GM18502 (cell line): Measurements from ENCODE around the gene SHISA9.

ENCODE experiments used
- ATAC-seq: cut with Tn5 transposase; IDR thresholded peaks from one replicate; pipeline ENCODE4 v1.9.1; 2021; ENCODE audit warnings: mild to moderate bottlenecking; ENCODE audit not compliant: unreplicated experiment, poor library complexity

Gene SHISA9

GRCh38 chr16:13062219-13062618 is 160.8 kb downstream of the SHISA9 start:
- ATAC-seq: no peak

DNA sequence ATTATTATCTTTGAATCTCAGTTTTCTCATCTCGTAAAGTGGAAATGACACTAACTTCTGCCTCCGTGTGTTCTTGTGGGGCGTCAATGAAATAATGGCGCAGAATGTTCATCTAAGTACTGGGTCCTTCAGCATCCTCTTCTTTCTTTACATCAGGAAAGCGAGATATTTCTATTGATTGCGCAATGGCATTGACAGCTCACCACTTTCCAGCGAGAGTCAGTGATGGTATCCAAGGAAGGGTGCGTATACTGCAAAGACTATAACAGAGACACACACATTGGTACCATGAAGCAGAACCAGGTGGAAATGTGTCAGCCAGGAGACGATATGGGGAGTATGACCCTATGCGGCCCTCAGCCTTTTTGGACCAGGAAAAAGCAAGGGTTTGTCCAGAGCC is 162.1 kb downstream of the SHISA9 start:
- no peak for ATAC-seq

DNA sequence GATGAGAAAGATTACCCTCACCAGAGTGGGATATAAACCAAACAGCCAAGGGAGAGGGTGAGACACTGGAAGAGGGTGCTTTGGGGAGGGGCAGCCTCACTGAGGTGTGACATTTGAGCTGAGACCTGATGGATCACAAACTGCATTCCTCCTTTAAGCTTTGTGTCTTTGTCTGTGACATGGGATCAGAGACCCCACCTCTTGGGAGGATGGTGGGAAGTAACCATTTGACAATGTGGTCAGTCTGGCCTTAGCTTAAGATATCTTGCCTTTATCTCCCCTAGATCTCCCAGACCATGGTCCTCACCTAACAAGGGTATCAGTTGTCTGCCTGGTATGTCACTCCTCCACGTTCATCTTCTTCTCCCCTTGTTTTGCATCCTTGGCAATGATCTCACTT is 163.4 kb downstream of the SHISA9 start:
- ATAC-seq: no peak

DNA sequence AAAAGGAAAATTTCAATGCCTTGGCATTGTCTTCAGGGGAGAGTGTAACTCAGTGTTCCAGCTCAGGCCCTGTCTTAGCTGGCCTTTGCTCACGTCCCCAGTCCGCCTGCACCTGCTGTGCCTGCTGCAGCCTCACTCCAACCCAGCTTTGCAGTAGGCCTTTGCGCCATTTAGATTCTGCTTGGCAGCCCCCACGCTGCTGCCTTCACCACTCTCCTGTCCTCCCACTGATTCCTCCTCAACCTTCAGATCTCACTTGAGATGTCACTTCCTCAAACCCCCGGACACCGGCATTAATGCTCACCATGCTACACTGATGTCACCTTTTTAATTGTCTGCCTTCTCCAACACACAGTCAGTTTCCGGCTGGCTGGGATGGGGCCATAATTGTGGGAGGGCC is 166.2 kb downstream of the SHISA9 start:
- ATAC-seq: no peak

DNA sequence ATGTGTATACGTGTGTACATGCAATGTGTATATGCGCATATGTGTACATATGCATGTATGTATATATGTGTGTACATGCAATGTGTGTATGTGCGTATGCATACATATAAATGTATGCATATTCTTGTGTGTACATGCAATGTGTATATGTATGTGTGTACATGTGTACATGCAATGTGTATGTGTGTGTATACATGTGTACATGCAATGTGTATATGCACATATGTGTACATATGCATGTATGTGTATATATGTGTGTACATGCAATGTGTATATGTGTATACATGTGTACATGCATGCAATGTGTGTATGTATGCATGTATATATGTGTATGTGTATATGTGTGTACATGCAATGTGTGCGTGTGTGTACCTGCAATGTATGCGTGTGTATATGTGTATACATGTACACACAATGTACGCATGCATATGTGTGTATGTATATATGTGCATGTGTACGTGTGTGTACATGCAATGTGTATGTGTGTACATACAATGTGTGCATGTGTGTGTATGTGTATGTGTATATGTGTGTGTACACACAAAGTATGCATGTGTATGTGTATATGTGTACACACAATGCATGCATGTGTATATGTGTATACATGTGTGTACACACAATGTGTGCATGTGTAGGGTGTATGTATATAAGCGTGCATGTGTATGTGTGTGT is 167.7 kb downstream of the SHISA9 start:
- ATAC-seq: no peak

DNA sequence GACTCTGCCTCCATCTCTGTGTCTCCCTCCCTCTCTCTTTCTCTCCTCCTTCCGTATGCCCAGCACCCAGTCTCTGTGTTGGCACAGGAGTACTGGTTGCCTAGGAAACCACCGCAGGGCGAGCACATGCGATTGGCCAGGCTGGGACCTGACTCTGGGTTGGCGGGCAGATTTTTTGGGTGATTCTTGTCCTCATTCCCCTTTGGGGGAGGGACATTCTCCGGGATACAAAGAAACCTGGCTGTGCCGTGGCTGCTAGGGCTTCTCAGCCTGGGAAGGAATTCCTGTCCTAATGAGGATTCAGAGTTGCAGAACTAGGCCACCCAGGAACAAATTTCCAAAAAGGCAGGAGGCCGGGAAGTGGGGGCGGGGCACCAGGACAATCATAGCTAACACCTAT is 168.9 kb downstream of the SHISA9 start:
- ATAC-seq: no peak

GRCh38 chr16:13076878-13077277 is 175.5 kb downstream of the SHISA9 start:
- no peak for ATAC-seq

DNA sequence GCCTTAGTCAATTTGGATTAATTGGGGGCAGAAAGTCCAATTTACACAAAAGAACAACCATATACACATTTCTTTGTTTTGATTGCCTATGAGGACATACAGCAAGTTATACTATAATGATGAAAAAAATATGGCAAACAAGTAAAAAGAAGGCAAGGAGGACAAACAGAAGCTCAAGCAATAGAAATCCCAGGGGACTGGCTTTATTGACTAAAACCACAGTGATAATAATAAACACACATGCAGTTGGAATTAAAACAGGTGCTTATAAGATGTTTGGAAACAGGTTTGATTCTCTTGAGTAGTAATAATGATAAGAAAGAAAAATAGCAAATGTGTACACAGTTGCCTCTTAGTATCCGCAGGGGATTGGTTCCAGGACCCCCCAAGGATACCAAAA is 176.4 kb downstream of the SHISA9 start:
- ATAC-seq: no peak

DNA sequence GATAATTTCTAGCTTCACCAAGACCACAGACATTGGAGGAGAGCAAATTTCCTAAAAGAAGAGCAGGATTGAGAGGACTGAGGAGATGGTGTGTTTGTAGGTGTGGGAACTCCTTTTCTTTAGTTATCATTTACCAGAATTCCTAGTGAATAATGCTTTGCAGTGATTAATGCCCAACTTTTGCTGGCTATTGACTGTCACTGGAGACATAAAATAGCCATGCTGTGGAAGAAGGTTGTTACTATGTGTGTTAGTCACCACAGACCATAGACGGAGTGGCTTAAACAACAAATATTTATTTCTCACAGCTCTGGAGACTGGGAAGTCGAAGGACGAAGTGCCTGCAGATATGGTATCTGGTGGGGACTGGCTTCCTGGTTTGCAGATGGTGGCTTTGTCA is 179.1 kb downstream of the SHISA9 start:
- no peak for ATAC-seq

GRCh38 chr16:13081825-13082331 is 180.5 kb downstream of the SHISA9 start:
- ATAC-seq: no peak

- no peak for ATAC-seq
Observed at GRCh38 chr16:13083681-13084080, 182.3 kb downstream of the SHISA9 start.

- ATAC-seq: no peak
Observed at GRCh38 chr16:13084331-13084730, 182.9 kb downstream of the SHISA9 start.

GRCh38 chr16:13093661-13094060 is 192.3 kb downstream of the SHISA9 start:
- ATAC-seq: no peak

DNA sequence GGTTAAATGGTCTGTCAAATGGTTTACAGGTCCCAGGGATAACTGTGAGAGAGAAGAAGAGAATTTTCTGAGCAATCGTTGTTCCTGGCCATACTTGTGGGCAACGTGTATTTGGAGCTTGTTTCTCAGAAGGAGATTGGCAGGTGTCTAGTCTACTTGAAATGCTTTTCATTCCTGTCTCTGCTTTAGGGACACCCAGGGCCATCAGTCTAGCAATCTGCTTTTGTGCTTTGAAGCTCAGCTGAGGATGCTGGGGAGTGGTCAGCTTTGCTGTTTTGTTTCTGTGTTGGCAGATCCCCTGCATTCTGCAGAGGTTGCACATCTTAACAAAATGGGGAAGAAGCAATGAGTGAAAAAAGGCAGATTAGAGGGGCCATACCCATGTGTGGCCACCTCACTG is 193.7 kb downstream of the SHISA9 start:
- ATAC-seq: no peak

- ATAC-seq: no peak
Observed at GRCh38 chr16:13098536-13098935, 197.1 kb downstream of the SHISA9 start.

- no peak for ATAC-seq
Observed at GRCh38 chr16:13099822-13100221, 198.4 kb downstream of the SHISA9 start.

GRCh38 chr16:13100970-13101369 is 199.6 kb downstream of the SHISA9 start:
- ATAC-seq: no peak

- ATAC-seq: no peak
Observed at GRCh38 chr16:13101828-13102227, 200.4 kb downstream of the SHISA9 start.

- ATAC-seq: no peak
Observed at GRCh38 chr16:13102401-13102800, 201.0 kb downstream of the SHISA9 start.

DNA sequence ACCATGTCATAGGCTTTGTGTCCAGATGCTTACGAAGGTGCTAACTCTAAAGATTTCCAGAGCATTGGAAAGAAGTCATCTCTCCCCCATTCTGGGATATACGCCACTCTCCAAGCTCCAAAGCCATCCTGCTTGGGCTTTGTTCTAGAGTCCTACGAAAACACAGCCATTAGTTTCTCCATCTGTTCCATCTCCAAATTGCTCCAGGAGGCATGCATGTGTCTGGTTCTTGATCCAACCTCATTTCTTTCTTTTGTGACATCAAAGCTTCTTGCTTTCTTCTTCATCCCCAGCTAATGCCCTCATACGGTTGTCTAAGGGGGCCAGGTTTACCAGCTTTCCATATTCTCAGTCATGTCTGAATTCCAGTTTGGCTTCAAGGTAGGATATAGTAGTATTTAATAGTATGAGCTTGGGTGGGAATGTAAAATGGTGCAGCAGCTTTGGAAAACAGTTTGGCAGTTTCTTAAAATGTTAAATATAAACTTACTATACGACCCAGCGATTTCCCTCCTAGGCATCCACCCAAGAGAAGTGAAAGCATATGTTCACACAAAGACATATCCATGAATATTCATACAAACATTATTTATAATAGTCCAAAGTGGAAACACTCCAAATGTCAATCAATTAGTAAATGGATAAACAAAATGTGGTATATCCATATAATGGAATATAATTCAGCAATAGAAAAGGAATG is 202.6 kb downstream of the SHISA9 start:
- no peak for ATAC-seq

DNA sequence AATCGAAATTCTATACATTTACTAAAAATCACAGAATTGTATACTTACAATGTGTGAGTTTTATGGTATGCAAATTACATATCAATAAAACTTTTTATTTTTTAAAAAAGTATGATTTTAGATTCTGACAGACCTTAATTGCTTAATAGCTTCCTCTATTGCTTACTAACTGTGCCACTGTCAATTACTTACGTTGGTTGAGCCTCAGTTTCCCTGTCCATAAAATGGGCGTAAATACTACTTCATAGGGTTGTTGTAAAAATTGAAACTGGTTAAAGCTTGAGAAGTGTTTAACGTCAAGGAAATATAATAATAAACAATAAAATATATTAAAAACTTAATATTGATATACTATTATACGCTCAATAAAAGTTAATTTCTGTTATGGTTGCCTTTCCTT is 203.4 kb downstream of the SHISA9 start:
- no peak for ATAC-seq

- no peak for ATAC-seq
Observed at GRCh38 chr16:13105427-13105826, 204.0 kb downstream of the SHISA9 start.
